ENCODE results near the gene ILDR2.
A peak's percentile ranks its signal among the peaks of the same experiment; 100 is the strongest.

The ILDR2 gene, protein sequence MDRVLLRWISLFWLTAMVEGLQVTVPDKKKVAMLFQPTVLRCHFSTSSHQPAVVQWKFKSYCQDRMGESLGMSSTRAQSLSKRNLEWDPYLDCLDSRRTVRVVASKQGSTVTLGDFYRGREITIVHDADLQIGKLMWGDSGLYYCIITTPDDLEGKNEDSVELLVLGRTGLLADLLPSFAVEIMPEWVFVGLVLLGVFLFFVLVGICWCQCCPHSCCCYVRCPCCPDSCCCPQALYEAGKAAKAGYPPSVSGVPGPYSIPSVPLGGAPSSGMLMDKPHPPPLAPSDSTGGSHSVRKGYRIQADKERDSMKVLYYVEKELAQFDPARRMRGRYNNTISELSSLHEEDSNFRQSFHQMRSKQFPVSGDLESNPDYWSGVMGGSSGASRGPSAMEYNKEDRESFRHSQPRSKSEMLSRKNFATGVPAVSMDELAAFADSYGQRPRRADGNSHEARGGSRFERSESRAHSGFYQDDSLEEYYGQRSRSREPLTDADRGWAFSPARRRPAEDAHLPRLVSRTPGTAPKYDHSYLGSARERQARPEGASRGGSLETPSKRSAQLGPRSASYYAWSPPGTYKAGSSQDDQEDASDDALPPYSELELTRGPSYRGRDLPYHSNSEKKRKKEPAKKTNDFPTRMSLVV

DNA sequence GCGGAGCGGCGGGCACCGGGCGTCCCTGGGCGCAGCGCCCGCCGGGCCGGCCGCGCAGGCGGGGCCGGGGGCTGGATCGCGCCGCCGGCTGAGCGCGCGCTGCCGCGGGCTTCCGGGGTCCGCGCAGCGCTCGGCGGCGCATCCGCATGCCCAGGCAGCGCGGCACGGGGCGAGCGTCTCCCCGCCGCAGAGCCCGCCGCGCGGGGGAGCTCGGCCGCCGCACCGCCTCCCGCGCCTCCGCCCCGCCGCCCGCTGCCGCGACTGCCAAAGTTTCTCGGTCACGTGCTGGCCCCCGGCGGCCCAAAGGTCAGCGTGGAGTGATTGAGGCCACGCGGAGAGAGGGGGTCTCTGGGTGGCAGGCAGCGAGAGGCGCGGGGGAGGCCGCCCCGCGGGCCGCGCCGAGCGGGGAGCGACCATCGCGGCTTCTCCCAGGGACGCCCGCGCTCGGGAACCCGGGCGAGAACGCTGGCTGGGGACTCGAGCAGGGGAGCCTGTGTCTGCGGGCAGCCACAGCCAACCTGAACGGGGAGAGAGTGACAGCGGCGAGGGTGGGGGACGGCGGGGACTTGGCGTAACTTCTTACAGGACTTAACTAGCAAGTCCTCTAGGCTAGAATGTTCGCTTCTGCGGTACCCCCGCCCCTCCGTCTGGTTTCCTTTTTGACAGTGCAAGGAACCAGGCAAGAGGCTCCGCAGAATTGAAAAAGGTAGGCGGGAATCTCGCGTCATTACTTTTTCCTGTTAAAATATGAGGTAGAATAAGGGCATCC lies at the start of gene ILDR2:
TSS of gene ILDR2 (minus strand) at position 180 of the 769 bp plus-strand sequence. CDS start 272 bp downstream, outside the sequence.
- peak; percentile 8 for DNase-seq

DNA sequence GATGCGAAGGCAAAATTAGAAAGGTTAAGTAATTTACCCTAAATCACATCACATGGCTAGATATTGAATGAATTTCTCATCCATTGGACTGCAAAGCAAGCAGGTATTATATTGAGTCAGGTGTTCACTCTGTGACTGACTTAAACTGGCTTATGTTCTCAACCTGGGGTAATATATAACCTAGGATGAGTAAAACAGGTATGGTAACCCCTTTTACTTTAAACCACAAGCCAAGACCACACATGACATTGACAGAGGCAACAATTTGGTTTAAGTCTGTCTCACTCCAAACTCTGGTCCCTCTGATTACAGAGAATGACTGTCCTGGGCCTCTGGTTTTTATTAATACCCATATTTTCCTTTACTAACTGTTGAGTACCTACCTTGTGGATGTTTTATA lies 47.0 kb upstream of the ILDR2 start:
- no peak for DNase-seq

DNA sequence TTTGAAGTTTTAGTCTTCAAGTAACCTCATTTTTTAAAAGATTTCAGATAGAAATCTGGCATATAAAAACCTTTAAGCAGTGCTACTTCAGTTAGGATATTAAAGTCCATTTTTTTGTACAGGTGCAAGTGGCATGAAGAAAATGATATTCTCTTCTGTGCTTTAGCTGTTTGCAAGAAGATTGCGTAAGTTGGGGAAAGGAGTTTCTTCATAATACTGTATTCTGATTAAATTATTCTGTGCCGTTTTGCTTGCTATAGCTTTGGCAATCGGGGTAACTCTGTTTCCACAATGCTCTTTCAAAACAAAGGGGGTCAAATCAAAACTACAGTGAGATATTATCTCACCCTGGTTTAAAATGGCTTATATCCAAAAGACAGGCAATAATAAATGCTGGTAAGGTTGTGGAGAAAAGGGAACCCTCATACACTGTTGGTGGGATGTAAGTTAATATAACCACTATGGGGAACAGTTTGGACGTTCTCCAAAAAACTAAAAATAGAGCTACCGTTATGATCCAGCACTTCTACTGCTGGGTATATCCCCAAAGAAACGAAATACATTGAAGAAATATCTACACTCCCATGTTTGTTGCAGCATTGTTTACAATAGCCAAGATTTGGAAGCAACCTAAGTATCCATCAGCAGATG lies 40.9 kb upstream of the ILDR2 start:
- no peak for DNase-seq

DNA sequence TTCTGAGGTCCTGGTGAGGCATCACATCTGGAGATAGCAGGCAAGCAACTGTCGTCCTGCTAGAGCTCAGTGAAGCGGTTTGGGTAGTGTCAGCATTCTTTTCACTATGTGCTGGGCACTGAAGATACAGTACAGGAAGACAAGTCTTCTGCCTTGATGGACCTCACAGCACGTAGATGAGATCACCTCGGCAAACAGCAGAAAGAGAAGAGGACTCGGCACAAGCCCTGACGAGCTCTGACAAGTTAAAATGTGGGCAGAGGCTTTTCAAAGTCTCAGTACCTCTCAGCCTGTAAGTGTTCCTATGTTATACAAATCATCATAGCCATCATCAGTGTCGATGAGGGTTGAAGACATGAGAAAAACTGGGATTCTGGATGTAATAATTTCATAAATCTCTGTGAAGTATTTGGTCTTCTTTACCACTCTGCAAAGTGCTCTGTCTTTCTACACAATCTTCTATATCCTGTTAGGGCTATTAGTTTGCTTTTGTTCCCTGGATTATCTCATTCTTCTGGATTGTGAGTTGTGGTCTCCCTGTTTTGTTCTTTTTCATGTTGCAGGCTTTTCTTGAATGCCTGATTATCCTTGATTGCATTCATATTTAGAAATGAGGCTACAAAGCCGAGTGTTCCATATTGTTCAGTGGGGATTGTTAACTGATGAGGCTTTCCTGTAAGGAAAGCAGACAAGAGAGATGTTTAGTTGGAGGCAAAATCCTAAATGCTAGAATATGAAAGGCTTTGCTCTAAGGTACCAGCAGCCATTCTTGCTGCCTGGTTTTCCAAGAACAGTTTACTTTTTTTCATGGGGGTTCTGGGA lies 38.0 kb upstream of the ILDR2 start:
- DNase-seq: no peak

DNA sequence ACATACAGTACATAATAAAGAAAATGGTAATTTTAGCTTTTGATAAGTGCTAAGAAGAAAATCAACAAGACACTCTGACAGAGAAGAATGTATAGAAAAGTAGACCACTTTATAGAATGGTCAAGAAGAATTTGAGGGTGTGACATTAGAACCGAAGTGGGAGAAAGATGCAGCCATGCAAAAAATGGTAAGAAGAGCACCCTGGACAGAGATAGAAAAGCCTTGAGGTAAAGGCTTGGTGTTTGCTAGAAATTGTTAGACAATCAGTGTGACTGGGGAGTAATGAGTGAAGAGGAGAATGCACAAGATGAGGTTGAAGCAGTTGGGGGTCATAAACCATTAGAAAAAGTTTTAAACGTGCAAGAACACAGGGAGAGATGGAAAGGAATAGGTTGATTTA lies 37.2 kb upstream of the ILDR2 start:
- DNase-seq: no peak

DNA sequence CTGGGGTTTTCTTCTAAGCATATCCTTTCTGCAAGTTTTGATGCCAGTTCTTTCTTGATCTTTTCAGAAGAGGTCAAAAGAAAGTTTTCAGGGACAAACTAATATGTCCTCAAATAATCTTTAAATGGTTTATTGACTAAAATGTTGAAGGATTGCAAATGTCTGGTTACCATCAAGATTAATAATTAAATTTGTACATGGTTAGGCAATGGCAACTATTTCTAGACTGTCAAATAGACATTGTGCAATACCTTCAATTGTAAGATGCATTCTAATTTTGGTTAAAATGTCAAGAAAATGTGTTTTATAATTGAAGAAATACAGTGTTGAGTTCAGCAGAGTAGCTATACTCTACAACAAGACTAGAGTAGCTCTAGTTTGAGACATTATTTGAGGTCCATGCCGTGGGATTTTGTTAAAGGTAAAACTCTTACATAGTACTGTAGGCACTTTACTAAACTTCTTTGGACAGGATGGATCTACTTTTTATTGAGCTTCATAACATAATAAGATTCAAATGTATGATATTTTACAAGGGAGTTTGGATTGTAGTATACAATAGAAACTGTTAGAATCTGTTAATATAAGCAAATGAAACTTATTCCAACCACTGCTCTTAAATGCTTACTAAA lies 36.3 kb upstream of the ILDR2 start:
- DNase-seq: no peak

DNA sequence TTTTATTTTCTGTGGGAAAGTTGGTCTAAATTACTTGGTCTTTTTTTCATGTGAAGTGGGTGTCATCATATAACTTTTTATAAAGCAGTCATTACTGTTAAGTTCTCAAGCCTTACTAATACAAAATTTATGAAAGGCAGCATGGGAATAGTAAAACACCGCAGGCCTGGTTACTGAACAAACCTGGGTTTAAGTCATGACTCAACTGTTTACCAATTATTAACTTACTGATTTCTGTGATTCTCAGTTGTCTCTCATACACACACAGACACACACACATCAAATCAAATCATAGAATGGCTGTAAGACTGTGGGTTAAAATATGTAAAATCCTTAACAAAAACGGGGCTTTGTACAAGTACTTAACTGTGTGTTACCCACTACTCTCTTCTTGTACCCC lies 28.4 kb upstream of the ILDR2 start:
- DNase-seq: no peak

DNA sequence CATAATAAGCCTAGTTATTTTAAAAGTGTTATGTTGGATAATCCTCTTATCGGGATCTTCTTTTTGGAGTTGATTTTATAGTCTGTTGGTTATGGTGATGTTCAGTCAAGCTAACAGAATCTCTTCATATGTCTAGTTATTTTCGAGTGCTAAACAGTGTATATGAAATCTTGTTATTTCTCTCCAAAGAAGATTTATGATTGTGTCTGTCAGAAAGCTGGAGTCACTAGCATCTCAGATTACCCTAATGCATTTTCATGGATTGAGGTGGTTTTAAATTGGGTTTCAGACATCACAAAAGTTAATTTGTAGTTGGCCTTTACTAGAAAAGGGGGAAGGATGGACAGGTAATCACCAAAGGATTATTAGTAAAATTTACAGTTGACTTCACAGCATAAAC lies 27.0 kb upstream of the ILDR2 start:
- DNase-seq: no peak

DNA sequence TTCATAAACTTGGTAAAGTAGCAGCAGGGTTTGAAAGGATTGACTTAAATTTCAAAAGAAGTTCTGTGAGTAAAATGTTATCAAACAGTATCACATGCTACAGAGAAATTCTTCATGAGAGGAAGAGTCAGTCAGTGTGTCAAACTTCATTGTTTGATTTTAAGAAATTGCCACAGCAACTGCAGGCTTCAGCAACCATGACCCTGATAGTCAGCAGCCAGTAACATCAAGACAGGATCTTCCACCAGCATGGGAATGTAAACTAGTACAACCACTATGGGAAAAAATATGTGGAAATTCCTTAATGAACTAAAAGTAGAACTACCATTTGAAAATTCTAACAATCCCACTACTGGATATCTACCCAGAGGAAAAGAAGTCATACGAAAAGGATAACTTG lies 25.2 kb upstream of the ILDR2 start:
- no peak for DNase-seq

DNA sequence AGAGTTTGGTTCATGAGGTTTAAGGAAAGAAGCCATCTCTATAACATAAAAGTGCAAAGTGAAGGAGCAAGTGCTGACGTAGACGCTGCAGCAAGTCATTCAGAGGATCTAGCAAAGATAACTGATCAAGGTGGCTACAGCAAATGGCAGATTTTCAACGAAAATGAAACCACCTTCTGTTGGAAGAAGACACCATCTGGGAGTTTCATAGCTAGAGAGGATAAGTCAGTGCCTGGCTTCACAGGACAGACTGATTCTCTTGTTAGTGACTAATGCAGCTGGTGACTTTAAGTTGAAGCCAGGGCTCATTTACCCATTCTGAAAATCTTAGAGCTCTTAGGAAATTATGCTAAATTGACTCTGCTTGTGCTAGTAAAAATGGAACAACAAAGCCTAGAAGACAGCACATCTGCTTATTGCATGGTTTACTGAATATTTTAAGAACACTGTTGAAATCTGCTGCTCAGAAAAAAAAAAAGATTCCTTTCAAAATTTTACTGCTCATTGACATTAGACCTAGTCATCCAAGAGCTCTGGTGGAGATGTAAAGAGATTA lies 24.2 kb upstream of the ILDR2 start:
- DNase-seq: no peak

DNA sequence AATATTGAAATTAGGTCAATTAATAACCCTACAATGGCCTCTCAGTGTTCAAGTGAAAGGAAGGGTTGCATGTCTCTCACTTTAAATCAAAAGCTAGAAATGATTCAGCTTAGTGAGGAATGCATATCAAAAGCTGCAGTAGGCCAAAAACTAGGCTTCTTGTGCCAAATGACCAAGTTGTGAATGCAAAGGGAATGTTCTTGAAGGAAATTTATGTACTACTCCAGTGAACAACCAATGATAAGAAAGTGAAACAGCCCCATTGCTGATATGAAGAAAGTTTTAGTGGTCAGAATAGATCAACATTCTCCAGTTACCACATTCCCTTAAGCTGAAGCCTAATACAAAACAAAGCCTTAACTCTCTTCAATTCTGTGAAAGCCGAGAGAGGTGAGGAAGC lies 23.7 kb upstream of the ILDR2 start:
- no peak for DNase-seq

DNA sequence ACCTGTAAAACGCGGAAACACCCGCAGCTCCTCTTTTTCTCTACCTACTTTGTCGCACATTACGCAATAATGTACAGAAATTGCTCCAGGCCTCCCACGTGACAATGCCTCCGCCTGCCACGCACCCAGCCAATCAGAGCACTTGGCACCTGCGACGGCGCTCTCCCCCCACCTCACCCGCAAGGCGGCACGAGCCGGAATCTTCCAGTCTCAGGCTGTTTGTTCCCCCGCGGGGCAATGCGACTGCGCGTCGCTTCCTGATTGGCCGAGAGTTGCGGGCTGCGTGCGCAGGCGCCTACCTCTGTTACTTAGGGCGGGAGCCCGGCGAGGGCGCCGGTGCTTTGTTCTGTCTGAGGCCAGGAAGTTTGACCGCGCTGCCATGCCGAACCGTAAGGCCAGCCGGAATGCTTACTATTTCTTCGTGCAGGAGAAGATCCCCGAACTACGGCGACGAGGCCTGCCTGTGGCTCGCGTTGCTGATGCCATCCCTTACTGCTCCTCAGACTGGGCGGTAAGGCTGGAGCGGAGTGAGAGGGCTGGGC lies 13.7 kb upstream of the ILDR2 start, which contains the start of gene MAEL:
TSS of gene MAEL (plus strand) at position 307 of the 542 bp plus-strand sequence. CDS start at position 380, 73 bp downstream.
- no peak for DNase-seq

DNA sequence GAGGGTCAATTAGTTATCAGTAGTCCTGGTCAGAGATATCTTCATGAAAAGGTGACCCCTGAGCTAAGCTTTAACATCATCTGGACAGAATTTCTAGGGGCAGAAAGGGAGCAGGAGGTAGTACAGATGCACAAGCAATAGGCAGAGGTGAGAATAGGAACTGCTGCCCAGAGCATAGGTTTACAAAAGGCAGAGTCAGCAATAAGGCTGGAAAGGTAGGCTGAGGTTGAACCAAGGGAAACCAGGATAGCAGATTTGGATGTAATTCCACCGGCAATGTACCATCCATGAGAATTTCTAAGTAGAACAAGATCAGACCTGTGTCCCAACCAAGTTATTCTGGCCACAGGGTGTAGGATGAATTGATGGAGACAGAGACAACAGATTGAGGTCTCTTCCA lies 6.2 kb upstream of the ILDR2 start:
- no peak for DNase-seq

DNA sequence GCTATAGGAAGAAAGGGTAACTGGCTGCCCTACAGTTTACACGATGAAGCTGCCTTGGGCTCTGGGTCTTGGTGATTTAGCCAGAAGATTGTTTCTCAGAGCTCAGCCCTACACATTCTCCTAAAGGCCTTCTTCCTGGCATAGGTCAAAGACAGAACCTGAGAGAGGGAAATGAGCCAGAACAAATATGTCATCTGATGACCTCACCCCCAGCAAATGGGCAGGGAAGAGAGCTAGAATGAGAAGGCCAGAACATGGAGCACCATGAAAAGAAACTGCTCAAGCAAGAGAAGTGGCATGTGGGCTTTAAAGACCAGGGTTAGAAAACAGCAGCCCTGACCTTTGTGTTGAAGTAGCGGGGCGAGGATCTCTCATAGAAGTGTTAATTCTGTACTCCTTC lies 5.5 kb upstream of the ILDR2 start:
- no peak for DNase-seq

DNA sequence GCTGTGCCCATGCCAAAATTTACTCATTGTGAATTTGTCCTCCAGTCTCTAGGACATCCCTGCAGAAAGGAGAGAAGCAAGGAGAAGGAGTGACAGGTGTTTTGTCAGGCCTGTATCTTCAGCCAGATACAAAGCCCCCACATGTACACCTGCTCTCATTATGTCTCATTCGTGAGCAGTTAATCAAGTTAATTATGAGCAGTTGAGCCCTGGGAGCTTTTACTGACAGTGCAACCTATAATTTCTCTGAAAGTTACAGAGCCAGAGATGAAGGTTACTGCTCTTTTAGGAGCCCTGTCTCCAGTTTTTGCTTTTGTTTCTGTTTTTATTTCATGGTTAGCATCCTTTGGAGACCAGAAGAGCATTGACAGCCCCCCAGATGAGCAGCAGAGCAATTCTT lies 5.0 kb upstream of the ILDR2 start:
- no peak for DNase-seq

DNA sequence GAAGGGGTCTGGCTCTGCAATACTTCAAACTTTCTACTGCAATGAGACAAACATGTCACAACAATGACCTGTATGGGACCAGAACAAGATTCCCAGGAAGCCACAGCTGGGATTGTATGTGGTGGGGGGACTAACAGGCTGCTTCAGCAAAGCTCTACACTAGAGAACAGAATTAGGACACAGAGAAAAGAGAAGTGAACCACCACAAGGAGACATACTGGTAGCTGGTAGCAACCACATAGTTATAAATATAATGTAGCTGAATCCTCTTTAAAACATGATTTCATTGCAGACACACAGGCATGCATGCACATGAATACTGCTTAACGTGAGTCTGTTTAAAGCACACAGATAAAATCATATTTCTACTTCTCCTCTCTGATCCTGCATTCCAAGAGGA lies 3.5 kb upstream of the ILDR2 start:
- DNase-seq: no peak

DNA sequence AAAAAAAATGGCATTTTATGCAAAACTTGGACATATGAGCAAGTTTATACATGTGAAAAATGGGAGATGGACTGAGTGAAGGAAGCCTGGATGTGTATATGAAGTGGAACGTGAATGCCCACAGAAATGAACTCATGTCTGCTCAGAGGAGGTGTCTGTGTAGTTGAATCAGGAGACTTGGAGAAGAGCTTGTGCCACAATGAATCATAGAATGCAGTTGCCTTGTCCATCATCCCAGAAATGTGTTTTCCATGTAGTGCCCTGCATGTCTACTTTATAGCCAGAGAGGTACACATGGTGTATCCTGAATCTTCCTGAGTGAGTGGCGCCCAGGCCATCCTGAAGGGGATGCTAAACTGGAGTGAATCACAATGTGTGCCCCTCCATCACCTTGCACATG lies 2.6 kb upstream of the ILDR2 start:
- no peak for DNase-seq

DNA sequence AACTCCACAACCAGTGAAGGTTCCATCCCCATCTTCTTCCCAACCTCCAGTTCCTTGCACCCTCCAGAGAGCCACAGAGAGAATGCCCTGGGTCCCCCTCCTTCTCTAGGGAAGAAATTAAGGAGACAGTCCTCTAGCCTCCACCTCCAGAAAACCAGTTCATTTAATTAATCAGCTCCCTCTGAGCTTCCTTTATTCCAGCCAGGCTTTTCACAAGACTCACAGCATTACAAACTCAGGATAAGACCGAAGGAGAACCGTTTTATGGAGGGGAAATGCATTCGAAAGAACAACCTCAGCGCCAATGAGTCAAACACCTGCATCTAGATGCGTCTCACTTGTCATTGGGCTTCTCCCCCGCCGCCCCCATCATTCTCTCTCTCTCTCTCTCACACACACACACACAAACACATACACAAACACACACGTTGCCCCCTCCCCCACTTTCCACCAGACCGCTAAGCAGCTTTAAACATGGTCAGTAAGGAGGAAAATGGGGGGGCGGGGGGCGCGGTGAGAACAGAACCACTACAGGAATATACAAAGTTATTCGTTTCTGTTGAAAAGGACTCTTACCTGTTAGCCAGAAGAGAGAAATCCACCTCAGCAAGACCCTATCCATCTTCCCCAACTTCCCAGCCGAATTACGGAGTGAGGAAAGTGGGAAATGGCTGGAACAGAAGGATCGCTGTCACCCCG lies 544 bp downstream of the ILDR2 start:
- DNase-seq: no peak

DNA sequence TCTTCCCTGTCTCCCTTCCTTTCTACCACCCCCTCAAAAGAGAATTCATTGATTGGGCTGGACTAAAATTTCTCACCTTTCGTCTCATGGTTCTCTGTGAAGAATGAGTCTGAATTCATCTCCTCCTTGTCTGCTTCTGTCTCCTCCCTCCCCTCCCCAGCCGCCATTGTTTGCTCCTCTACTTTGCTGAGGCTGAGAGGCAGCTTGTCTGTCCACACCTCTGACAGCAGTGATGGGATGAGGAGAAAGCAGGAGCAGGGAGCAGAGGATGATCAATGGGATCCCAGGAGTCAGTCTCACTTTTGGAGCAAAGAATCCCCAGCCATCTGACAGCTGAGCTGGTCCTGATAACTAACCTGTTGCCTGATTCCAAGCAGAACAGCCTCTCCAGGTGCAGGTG lies 2.5 kb downstream of the ILDR2 start:
- no peak for DNase-seq

DNA sequence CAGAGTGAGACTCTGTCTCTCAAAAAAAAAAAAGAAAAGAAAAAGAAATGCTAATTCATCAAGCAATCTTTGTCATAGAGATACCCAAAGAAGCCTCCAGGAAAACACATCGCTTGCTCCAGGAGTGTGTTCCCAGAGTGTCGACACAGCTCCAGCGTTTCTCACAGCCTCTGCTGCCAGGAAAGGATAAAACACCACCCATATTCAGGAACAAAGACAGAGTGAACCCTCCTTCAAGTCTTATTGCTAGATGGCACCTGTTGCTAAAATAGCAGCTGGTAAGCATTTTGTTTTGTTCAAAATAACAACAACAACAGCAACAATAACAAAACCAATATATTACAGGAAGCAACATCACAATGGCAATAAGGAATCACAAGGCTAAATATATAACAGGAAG lies 3.1 kb downstream of the ILDR2 start:
- DNase-seq: no peak

DNA sequence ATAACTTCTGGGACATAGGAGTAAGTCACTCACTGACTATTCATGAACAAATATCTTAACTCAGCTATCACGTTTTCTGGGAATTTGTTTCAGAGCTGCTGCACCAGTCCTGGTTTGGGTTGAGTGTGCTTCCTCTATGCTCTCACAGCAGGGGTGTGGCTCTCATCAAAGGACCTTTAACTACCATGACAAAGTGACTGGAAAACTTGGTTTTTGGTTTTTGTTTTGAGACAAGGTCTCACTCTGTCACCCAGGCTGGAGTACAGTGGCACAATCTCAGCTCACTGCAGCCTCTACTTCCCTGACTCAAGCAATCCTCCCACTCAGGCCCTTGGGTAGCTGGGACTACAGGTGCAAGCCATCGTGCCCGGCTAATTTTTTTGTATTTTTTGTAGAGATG lies 4.1 kb downstream of the ILDR2 start:
- DNase-seq: no peak

Measured in fibroblast of skin of right quadriceps (primary cell).